Measurements from ENCODE around the gene DDRGK1.

The DDRGK1 gene

DNA sequence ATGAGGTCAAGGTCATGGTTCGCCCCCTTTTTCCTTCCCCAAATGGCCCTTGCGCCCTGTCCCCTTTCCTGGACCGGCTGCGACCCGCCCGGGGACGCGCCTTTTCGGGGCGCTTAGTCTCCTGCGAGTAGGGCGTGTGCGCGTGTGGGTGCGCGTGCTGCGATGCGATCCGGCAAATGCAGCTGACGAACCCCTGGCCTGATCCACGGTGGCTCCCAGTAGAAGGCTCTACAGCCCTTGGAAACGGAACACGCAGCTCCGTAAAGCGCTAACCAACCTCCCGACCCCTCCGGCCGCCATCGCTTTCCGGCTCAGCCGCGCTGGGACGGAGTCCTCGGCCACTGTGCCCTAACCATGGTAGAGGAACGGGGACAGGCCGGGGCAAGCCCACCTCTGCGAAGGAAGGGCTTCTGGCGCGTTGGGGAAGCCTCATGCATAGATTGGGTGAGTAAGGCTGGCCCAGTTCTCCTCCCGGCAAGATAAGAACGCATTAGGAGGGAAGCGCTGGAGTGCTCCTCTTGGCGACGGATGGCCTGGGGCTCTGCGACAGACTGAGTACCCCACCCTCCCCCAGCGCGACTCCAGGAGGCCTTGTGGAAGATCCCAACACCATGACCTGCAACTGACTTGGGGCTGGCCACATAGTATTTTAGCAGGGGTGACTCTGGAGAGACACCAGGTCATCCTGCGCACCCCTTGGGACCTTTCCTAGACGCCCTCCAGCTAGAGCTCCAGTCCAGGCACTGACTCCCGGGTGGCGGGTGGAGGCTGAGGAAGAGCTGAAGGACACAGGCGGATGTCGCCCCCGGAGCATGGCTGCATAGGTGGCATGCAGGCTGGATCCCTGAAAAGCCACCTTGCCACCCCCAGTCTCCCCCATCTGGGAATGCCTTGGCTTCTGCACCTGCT lies 35.6 kb upstream of the DDRGK1 start:
- DNase-seq, result peak; percentile 31 to 35
- TF ChIP-seq POLR2A (IDR thresholded peaks at IDR 0.05; ENCODE audit: low read length) (no peak), GATA1 (IDR thresholded peaks at IDR 0.05; ENCODE audit: low read depth, low read length) (no peak)

DNA sequence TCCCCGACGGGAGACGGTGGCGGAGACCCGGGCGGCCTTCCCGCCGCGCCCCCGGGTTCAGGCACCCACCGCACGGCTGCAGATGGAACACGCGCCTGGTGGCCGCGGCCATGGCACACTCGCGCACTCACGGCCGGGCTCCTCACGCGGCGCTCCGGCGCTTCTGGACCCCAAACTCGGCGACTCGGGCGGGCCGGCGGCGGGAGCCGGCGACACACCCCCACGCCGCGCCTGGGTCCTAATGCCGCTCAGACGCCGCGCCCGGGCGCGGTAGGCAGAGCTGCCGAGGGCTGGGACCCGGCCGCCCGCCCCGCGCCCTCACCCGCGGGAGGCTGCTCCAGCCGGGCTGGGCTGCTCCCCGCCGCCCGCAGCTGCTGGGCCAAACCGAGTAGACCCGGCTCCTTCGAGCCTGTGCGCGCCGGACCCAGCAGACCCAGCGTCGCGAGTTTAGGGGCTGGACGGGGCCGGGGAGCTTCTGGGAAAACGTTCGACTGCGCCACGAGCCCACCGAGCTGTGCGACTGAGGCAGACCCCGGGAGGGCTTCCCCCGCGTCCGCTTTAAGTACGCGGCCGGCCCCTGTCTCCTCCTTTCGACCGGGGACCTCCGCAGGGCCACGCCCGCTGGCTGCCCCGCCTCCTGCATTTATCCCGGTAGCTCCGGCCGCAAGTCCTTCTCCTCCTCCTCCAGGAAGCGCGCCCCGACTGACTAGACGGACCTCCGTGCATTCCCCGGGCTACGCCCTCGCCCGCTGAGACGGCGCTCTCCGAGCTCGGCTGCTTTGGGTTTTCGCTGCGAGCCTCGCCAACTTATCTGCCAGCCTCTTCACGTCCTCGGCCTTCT lies 34.8 kb upstream of the DDRGK1 start, which contains the start of gene SLC4A11:
Gene SLC4A11, minus strand, starts transcription at position 165 of the 841 bp plus-strand sequence. Its CDS starts 53 bp downstream, at position 112.
- TF ChIP-seq POLR2A (IDR thresholded peaks at IDR 0.05; ENCODE audit: low read length) (no peak), GATA1 (IDR thresholded peaks at IDR 0.05; ENCODE audit: low read depth, low read length) (no peak)
- peak; percentile 41 to 54 for DNase-seq

GRCh38 chr20:3238616-3239025 lies 34.1 kb upstream of the DDRGK1 start:
- DNase-seq, result peak; percentile 28 to 37
- no peak for TF ChIP-seq POLR2A (IDR thresholded peaks at IDR 0.05; ENCODE audit: low read length)
- TF ChIP-seq GATA1 (IDR thresholded peaks at IDR 0.05; ENCODE audit: low read depth, low read length), result no peak

- DNase-seq, result no peak
These were observed 33.6 kb upstream of the DDRGK1 start for GRCh38 chr20:3237958-3238615.

GRCh38 chr20:3237011-3237957 lies 32.8 kb upstream of the DDRGK1 start:
- no peak for DNase-seq
- no peak for TF ChIP-seq POLR2A (IDR thresholded peaks at IDR 0.05; ENCODE audit: low read length)

More at GRCh38 chr20:3237958-3238615, 33.6 kb upstream of the DDRGK1 start:
- TF ChIP-seq GATA1 (IDR thresholded peaks at IDR 0.05; ENCODE audit: low read depth, low read length) (no peak), POLR2A (IDR thresholded peaks at IDR 0.05; ENCODE audit: low read length) (no peak)

DNA sequence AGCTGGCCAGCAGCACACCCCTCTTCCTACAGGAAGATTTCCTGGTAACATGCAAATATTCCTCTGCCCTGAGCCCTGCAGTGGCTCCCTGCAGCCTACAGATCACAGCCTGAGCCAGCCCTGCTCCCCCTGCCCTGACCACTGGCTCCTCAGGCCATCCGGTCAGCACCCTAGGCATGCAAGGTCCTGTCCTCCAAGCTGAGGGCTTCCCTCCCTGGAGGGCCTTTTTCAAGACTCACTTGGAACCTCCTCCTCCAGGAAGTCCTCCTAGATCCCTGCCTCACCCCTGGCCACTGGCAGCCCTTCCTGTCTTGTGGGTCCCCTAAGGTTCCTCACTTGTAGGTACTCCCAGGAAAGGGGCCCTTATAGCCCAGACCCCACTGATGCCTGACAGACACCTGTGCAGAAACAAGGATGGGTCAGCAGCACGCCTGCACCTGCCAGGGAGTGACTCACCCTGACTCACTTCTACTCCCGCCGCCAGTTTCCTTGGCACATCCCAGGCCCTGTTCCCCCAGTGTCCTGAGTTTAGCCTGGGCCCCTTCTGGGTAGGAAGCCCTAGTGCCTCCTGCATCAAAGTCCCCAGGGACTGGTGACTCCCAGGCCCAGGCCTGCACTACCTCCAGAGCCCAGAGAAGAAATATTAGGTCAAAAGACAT lies 31.3 kb upstream of the DDRGK1 start:
- no peak for DNase-seq
- no peak for TF ChIP-seq POLR2A (IDR thresholded peaks at IDR 0.05; ENCODE audit: low read length)
- TF ChIP-seq GATA1 (IDR thresholded peaks at IDR 0.05; ENCODE audit: low read depth, low read length), result no peak

GRCh38 chr20:3233991-3234498 lies 29.6 kb upstream of the DDRGK1 start:
- DNase-seq, result no peak
- TF ChIP-seq GATA1 (IDR thresholded peaks at IDR 0.05; ENCODE audit: low read depth, low read length), result no peak
- TF ChIP-seq POLR2A (IDR thresholded peaks at IDR 0.05; ENCODE audit: low read length), result no peak

DNA sequence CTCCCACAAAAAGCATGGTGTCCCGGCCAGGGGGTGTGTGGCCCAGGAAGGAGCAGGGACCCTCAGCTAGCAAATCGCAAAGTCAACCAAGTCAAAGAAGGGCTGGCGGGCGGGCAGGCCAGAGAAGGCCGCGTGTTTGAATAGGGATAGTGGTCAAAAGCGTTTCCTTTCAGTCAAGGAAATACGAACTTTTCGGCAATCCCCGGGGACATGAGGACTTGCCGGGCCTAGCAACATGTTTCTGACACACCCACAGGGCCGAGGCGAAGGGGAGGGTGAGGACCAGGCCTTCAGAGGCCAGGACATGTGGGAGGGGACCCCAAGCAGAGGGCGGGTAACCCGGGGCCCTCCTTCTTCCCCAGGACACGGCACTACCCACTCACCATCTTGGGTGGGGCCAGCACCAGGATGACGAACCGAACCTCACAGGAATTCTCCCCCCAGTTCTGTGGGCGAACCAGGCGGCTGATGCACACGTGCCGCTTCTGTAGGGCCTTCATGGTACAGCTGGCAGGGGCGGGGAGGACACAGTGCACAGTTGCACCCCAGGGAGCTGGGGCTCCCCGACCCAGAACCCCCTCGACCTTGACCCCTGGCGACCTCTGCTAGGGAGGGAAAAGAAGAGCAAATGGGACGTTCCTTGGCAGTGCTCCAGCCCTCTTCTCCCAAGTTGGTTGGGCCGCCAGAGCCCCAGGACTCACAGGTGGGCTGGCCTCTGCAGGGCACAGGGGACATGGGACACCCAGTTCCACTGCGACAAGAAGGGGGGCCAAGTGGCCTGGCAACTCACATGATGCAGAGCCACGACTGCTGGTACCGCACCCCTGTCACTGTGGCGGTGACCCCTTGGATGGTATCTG lies 28.9 kb upstream of the DDRGK1 start:
- no peak for DNase-seq
- TF ChIP-seq POLR2A (IDR thresholded peaks at IDR 0.05; ENCODE audit: low read length) (no peak), GATA1 (IDR thresholded peaks at IDR 0.05; ENCODE audit: low read depth, low read length) (no peak)

GRCh38 chr20:3231889-3232588 lies 27.6 kb upstream of the DDRGK1 start:
- no peak for TF ChIP-seq POLR2A (IDR thresholded peaks at IDR 0.05; ENCODE audit: low read length)
- no peak for DNase-seq

GRCh38 chr20:3231116-3231515 lies 26.6 kb upstream of the DDRGK1 start:
- DNase-seq, result no peak
- TF ChIP-seq GATA1 (IDR thresholded peaks at IDR 0.05; ENCODE audit: low read depth, low read length) (no peak), POLR2A (IDR thresholded peaks at IDR 0.05; ENCODE audit: low read length) (no peak)

- no peak for TF ChIP-seq POLR2A (IDR thresholded peaks at IDR 0.05; ENCODE audit: low read length)
- no peak for TF ChIP-seq GATA1 (IDR thresholded peaks at IDR 0.05; ENCODE audit: low read depth, low read length)
- no peak for DNase-seq
These were observed 25.3 kb upstream of the DDRGK1 start for GRCh38 chr20:3229798-3230197.

Measured in erythroblast (primary cell).